Measurements from ENCODE around the gene SLIT3. TPM values are rescaled to one million over a fixed set of nuclear protein-coding genes. Genes with fewer than 3 reads are reported as not detected.

Gene SLIT3
- total RNA-seq, 1 donor from 2014 or later, result 0.22 TPM

GRCh38 chr5:168939887-168940544, 360.9 kb downstream of the SLIT3 start:
- Histone ChIP-seq H3K4me2 (no peak overlapping the region), H3K27me3 (peaks cover 53% of the 10 kb centered on the region), H3K27ac (no peak overlapping the region), H3K4me3 (no peak overlapping the region), H3K4me1 (peaks cover 6% of the 10 kb centered on the region), H3K9me3 (ENCODE audit: low read depth) (no peaks in the 10 kb centered on the region), H2AFZ (replicated peaks) (no peak overlapping the region), H3F3A (ENCODE audit: low read depth) (peaks cover 10% of the 10 kb centered on the region), H4K20me1 (ENCODE audit: low read depth) (peaks cover 8% of the 10 kb centered on the region), H3K9ac (no peak overlapping the region), H3K36me3 (no peaks in the 10 kb centered on the region), H3K79me2 (ENCODE audit: low read depth) (no peaks in the 10 kb centered on the region)
- Mint-ChIP-seq H3K27me3 (ENCODE audit: insufficient read depth, low read depth) (no peaks in the 10 kb centered on the region), H3K9me3 (no peaks in the 10 kb centered on the region), H3K4me3 (no peak overlapping the region), H3K36me3 (no peaks in the 10 kb centered on the region), H3K4me1 (peaks cover 22% of the 10 kb centered on the region), H3K27ac (no peak overlapping the region)
- TF ChIP-seq, protein P1, sequence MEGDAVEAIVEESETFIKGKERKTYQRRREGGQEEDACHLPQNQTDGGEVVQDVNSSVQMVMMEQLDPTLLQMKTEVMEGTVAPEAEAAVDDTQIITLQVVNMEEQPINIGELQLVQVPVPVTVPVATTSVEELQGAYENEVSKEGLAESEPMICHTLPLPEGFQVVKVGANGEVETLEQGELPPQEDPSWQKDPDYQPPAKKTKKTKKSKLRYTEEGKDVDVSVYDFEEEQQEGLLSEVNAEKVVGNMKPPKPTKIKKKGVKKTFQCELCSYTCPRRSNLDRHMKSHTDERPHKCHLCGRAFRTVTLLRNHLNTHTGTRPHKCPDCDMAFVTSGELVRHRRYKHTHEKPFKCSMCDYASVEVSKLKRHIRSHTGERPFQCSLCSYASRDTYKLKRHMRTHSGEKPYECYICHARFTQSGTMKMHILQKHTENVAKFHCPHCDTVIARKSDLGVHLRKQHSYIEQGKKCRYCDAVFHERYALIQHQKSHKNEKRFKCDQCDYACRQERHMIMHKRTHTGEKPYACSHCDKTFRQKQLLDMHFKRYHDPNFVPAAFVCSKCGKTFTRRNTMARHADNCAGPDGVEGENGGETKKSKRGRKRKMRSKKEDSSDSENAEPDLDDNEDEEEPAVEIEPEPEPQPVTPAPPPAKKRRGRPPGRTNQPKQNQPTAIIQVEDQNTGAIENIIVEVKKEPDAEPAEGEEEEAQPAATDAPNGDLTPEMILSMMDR (IDR thresholded peaks at IDR 0.05), result no peak
- TF ChIP-seq EZH2 (IDR thresholded peaks at IDR 0.05) (no peak), EZH2phosphoT487 (IDR thresholded peaks at IDR 0.05) (no peak)
- no peak for DNase-seq (ENCODE audit: low spot score)

- H4K20me1 ChIP-seq (ENCODE audit: low read depth), result peaks cover 8% of the 10 kb centered on the region
- peaks cover 50% of the 10 kb centered on the region for H3K27me3 ChIP-seq
- no peak overlapping the region for H2AFZ ChIP-seq (replicated peaks)
- Mint-ChIP-seq H3K36me3 (no peaks in the 10 kb centered on the region), H3K27ac (no peak overlapping the region), H3K4me1 (peaks cover 15% of the 10 kb centered on the region), H3K27me3 (ENCODE audit: insufficient read depth, low read depth) (peaks cover 2% of the 10 kb centered on the region), H3K9me3 (no peaks in the 10 kb centered on the region), H3K4me3 (no peak overlapping the region)
- no peak overlapping the region for H3K4me2 ChIP-seq
- no peaks in the 10 kb centered on the region for H3K9me3 ChIP-seq (ENCODE audit: low read depth)
- H3F3A ChIP-seq (ENCODE audit: low read depth), result peaks cover 10% of the 10 kb centered on the region
- H3K79me2 ChIP-seq (ENCODE audit: low read depth), result no peaks in the 10 kb centered on the region
- no peak for DNase-seq (ENCODE audit: low spot score)
- no peak overlapping the region for H3K27ac ChIP-seq
- TF ChIP-seq EZH2phosphoT487 (IDR thresholded peaks at IDR 0.05), result no peak
- TF ChIP-seq EZH2 (IDR thresholded peaks at IDR 0.05), result no peak
- TF ChIP-seq, protein P1 (IDR thresholded peaks at IDR 0.05), result no peak
- H3K9ac ChIP-seq, result no peak overlapping the region
- H3K4me3 ChIP-seq, result no peak overlapping the region
- no peaks in the 10 kb centered on the region for H3K36me3 ChIP-seq
- peaks cover 1% of the 10 kb centered on the region for H3K4me1 ChIP-seq
Measured at GRCh38 chr5:168939156-168939800, 361.7 kb downstream of the SLIT3 start.

DNA sequence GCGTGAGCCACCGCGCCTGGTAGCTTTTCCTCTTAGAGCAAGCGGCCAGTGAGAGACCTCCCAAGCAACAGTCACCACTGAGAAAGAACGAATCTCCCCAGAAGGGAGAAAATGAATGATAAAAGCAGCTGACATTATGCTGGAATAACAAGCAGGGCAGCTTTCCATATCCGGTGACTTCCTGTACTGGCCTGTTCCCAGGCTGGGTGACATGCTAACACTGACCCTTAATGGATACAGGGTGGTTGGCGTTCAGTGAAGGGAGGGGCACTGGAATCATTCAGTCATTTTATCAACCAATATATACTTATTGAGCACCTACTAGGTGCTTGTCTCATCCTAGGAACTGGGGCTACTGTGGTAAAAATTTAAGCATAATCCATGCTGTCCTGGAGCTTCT, 364.4 kb downstream of the SLIT3 start:
- Histone ChIP-seq H2AFZ (replicated peaks) (no peak overlapping the region), H3K27ac (no peak overlapping the region), H3K79me2 (ENCODE audit: low read depth) (no peaks in the 10 kb centered on the region), H3K27me3 (peaks cover 27% of the 10 kb centered on the region), H4K20me1 (ENCODE audit: low read depth) (no peaks in the 10 kb centered on the region), H3F3A (ENCODE audit: low read depth) (no peaks in the 10 kb centered on the region), H3K9me3 (ENCODE audit: low read depth) (no peaks in the 10 kb centered on the region), H3K4me2 (no peak overlapping the region), H3K36me3 (no peaks in the 10 kb centered on the region), H3K9ac (no peak overlapping the region), H3K4me3 (no peak overlapping the region), H3K4me1 (no peaks in the 10 kb centered on the region)
- Mint-ChIP-seq H3K27ac (no peak overlapping the region), H3K4me1 (peaks cover 2% of the 10 kb centered on the region), H3K36me3 (no peaks in the 10 kb centered on the region), H3K4me3 (no peak overlapping the region), H3K9me3 (no peaks in the 10 kb centered on the region), H3K27me3 (ENCODE audit: insufficient read depth, low read depth) (peaks cover 2% of the 10 kb centered on the region)
- TF ChIP-seq, protein P1 (IDR thresholded peaks at IDR 0.05), result no peak
- TF ChIP-seq EZH2phosphoT487 (IDR thresholded peaks at IDR 0.05), result no peak
- TF ChIP-seq EZH2 (IDR thresholded peaks at IDR 0.05), result no peak
- no peak for DNase-seq (ENCODE audit: low spot score)
